ENCODE measurements around the gene MTA2.
"Not testable (repeated sequence)": the region's sequence is repeated elsewhere in the genome, so short reads cannot be mapped to it uniquely, and the experiment has no call there.

The MTA2 gene

GRCh38 chr11:62588966-62589637, 12.6 kb downstream of the MTA2 start:
- H3K4me1 ChIP-seq (ENCODE audit: insufficient read depth, low read length) = peaks cover 10% of the 10 kb centered on the region; the same call in 1 of the 2 replicates
- 0 out of 2 replicates have a peak overlapping the region, but pooled peaks have one; percentile 4 for H3K4me3 ChIP-seq (ENCODE audit: low read length)
- no peaks in the 10 kb centered on the region for H3K9me3 ChIP-seq (ENCODE audit: insufficient read depth, low read depth, low read length)
- H3K27ac ChIP-seq (ENCODE audit: low read depth, low read length) = no peak overlapping the region
- 79% methylated on average over 18 of the region's 18 CpGs for WGBS
- H3K9ac ChIP-seq (ENCODE audit: low read depth, low read length) = no peak overlapping the region
- H3K27me3 ChIP-seq (ENCODE audit: insufficient read depth, low read length) = no peaks in the 10 kb centered on the region
- H3K36me3 ChIP-seq (ENCODE audit: insufficient read depth, low read length) = peaks cover 44% of the 10 kb centered on the region

DNA sequence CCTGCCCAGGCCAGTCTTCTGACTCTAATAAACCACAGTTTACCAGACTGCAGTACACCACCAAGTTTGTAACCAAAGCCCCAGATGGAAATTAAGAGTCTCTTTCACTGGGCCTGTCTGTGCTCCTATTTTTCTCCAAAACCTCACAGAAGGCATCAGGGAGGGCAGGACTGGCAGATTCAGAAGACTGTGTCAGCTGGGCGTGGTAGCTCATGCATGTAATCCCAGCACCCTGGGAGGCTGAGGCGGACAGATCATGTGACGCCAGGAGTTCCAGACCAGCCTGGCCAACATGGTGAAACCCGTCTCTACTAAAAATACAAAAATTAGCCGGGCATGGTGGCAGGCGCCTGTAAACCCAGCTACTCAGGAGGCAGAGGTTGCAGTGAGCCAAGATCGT, 16.3 kb downstream of the MTA2 start:
- H3K9me3 ChIP-seq (ENCODE audit: insufficient read depth, low read depth, low read length); H3K9ac ChIP-seq (ENCODE audit: low read depth, low read length); H3K4me1 ChIP-seq (ENCODE audit: insufficient read depth, low read length); H3K4me3 ChIP-seq (ENCODE audit: low read length); H3K27me3 ChIP-seq (ENCODE audit: insufficient read depth, low read length); H3K27ac ChIP-seq (ENCODE audit: low read depth, low read length): not testable (repeated sequence)
- 95% methylated on average over 7 of the region's 7 CpGs for WGBS
- H3K36me3 ChIP-seq (ENCODE audit: insufficient read depth, low read length) = peaks cover 59% of the 10 kb centered on the region

GRCh38 chr11:62581735-62582134, 19.9 kb downstream of the MTA2 start:
- peaks cover 65% of the 10 kb centered on the region for H3K36me3 ChIP-seq (ENCODE audit: insufficient read depth, low read length)
- not testable (repeated sequence) for H3K4me3 ChIP-seq (ENCODE audit: low read length)

GRCh38 chr11:62580959-62581715, 20.5 kb downstream of the MTA2 start:
- Histone ChIP-seq H3K4me3 (ENCODE audit: low read length) (no peak overlapping the region), H3K9ac (ENCODE audit: low read depth, low read length) (no peak overlapping the region), H3K27ac (ENCODE audit: low read depth, low read length) (no peak overlapping the region), H3K4me1 (ENCODE audit: insufficient read depth, low read length) (no peaks in the 10 kb centered on the region), H3K36me3 (ENCODE audit: insufficient read depth, low read length) (peaks cover 68% of the 10 kb centered on the region), H3K9me3 (ENCODE audit: insufficient read depth, low read depth, low read length) (no peaks in the 10 kb centered on the region), H3K27me3 (ENCODE audit: insufficient read depth, low read length) (no peaks in the 10 kb centered on the region)
- WGBS = 95% methylated on average over 18 of the region's 18 CpGs

More at GRCh38 chr11:62581735-62582134, 19.9 kb downstream of the MTA2 start:
- H3K27me3 ChIP-seq (ENCODE audit: insufficient read depth, low read length); H3K4me1 ChIP-seq (ENCODE audit: insufficient read depth, low read length); H3K9me3 ChIP-seq (ENCODE audit: insufficient read depth, low read depth, low read length); H3K27ac ChIP-seq (ENCODE audit: low read depth, low read length); H3K9ac ChIP-seq (ENCODE audit: low read depth, low read length): not testable (repeated sequence)
- WGBS = 97% methylated on average over 4 of the region's 4 CpGs

GRCh38 chr11:62579252-62579651, 22.4 kb downstream of the MTA2 start:
- Histone ChIP-seq H3K4me3 (ENCODE audit: low read length) (no peak overlapping the region), H3K36me3 (ENCODE audit: insufficient read depth, low read length) (peaks cover 65% of the 10 kb centered on the region), H3K27me3 (ENCODE audit: insufficient read depth, low read length) (no peaks in the 10 kb centered on the region), H3K9me3 (ENCODE audit: insufficient read depth, low read depth, low read length) (no peaks in the 10 kb centered on the region), H3K9ac (ENCODE audit: low read depth, low read length) (no peak overlapping the region), H3K4me1 (ENCODE audit: insufficient read depth, low read length) (peaks cover 9% of the 10 kb centered on the region; the same call in 1 of the 2 replicates), H3K27ac (ENCODE audit: low read depth, low read length) (no peak overlapping the region)
- 95% methylated on average over 2 of the region's 2 CpGs for WGBS

DNA sequence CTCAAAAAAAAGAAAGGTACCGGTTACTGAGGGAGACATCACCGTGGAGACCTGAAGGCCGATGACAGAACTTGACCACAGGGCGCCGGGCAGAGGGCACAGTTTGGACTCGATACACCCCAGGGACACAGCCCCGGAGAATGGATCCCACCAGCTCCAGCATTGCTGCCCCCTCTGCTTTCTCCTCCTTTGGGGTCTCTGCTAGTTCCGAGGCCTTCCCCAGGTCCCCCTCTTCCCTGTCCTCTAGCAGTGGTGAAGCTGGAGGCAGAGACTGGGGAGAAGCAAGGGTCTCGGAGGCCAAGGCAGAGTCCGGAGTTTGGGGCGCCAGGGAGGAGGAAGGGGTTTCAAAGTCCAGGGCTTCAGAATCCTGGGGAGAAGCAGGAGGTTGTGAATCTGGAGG, 23.1 kb downstream of the MTA2 start:
- H3K4me3 ChIP-seq (ENCODE audit: low read length) = no peak overlapping the region
- H3K9ac ChIP-seq (ENCODE audit: low read depth, low read length) = no peak overlapping the region
- H3K36me3 ChIP-seq (ENCODE audit: insufficient read depth, low read length) = peaks cover 58% of the 10 kb centered on the region
- 97% methylated on average over 11 of the region's 11 CpGs for WGBS
- no peaks in the 10 kb centered on the region for H3K27me3 ChIP-seq (ENCODE audit: insufficient read depth, low read length)
- peaks cover 9% of the 10 kb centered on the region; the same call in 1 of the 2 replicates for H3K4me1 ChIP-seq (ENCODE audit: insufficient read depth, low read length)
- H3K9me3 ChIP-seq (ENCODE audit: insufficient read depth, low read depth, low read length) = no peaks in the 10 kb centered on the region
- no peak overlapping the region for H3K27ac ChIP-seq (ENCODE audit: low read depth, low read length)

GRCh38 chr11:62577046-62577714, 24.5 kb downstream of the MTA2 start:
- Histone ChIP-seq H3K4me3 (ENCODE audit: low read length) (no peak overlapping the region), H3K4me1 (ENCODE audit: insufficient read depth, low read length) (peaks cover 13% of the 10 kb centered on the region; the same call in 1 of the 2 replicates), H3K36me3 (ENCODE audit: insufficient read depth, low read length) (peaks cover 58% of the 10 kb centered on the region), H3K9me3 (ENCODE audit: insufficient read depth, low read depth, low read length) (no peaks in the 10 kb centered on the region), H3K27ac (ENCODE audit: low read depth, low read length) (no peak overlapping the region), H3K9ac (ENCODE audit: low read depth, low read length) (no peak overlapping the region), H3K27me3 (ENCODE audit: insufficient read depth, low read length) (no peaks in the 10 kb centered on the region)
- WGBS = 95% methylated on average over 12 of the region's 12 CpGs

GRCh38 chr11:62575837-62576236, 25.8 kb downstream of the MTA2 start:
- Histone ChIP-seq H3K36me3 (ENCODE audit: insufficient read depth, low read length) (peaks cover 60% of the 10 kb centered on the region), H3K27ac (ENCODE audit: low read depth, low read length) (no peak overlapping the region), H3K4me3 (ENCODE audit: low read length) (no peak overlapping the region), H3K27me3 (ENCODE audit: insufficient read depth, low read length) (no peaks in the 10 kb centered on the region), H3K9me3 (ENCODE audit: insufficient read depth, low read depth, low read length) (no peaks in the 10 kb centered on the region), H3K9ac (ENCODE audit: low read depth, low read length) (no peak overlapping the region), H3K4me1 (ENCODE audit: insufficient read depth, low read length) (peaks cover 24% of the 10 kb centered on the region; the same call in 1 of the 2 replicates)
- WGBS = 92% methylated on average over 14 of the region's 14 CpGs

GRCh38 chr11:62575156-62575555, 26.5 kb downstream of the MTA2 start:
- no peak overlapping the region for H3K27ac ChIP-seq (ENCODE audit: low read depth, low read length)

DNA sequence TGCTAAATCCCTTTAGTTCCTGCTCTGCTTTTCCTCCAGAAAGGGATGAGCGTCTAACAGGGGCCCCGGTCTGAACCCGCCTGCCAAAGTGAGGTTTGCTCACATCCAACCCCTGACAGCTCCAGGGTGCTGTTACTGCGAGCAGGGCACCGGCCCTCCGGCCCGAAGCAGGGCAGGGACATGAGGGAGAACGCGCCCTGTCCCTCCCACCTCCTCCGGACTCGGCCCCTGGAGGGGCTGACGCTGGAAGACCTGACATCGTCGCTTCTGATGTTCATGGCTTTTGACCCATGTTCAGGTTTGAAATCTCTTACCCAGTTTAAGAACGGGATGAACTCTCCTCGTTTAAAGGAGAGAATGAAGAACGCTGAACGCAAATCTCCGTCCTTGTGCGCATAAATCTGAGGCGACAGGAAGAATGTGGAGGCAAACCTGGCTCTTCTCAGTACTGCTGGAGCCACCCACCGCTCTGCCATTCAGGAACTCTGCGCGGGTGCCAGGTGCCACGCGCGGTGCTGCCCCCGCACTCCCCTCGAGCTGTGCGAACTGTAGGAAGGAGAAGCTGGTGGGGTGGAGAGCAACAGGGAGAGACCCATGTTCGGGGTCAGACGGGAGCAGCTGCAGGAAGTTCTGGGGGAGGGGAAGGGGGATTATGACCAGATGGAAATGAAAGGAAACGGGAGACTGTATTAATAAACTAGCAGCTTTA, 27.1 kb downstream of the MTA2 start:
- H3K9me3 ChIP-seq (ENCODE audit: insufficient read depth, low read depth, low read length) = no peaks in the 10 kb centered on the region

More at GRCh38 chr11:62575156-62575555, 26.5 kb downstream of the MTA2 start:
- Histone ChIP-seq H3K4me3 (ENCODE audit: low read length) (peak overlapping the region; percentile 92), H3K4me1 (ENCODE audit: insufficient read depth, low read length) (peaks cover 24% of the 10 kb centered on the region; the same call in 1 of the 2 replicates), H3K9me3 (ENCODE audit: insufficient read depth, low read depth, low read length) (no peaks in the 10 kb centered on the region), H3K9ac (ENCODE audit: low read depth, low read length) (peak overlapping the region; percentile 92), H3K27me3 (ENCODE audit: insufficient read depth, low read length) (no peaks in the 10 kb centered on the region), H3K36me3 (ENCODE audit: insufficient read depth, low read length) (peaks cover 64% of the 10 kb centered on the region)
- 79% methylated on average over 17 of the region's 17 CpGs for WGBS

More for the DNA sequence above, 27.1 kb downstream of the MTA2 start:
- peak overlapping the region; percentile 92 for H3K9ac ChIP-seq (ENCODE audit: low read depth, low read length)
- peak overlapping the region; percentile 92 for H3K4me3 ChIP-seq (ENCODE audit: low read length)
- peak overlapping the region; percentile 63 for H3K27ac ChIP-seq (ENCODE audit: low read depth, low read length)
- peaks cover 24% of the 10 kb centered on the region; the same call in 1 of the 2 replicates for H3K4me1 ChIP-seq (ENCODE audit: insufficient read depth, low read length)
- no peaks in the 10 kb centered on the region for H3K27me3 ChIP-seq (ENCODE audit: insufficient read depth, low read length)
- 11% methylated on average over 33 of the region's 33 CpGs for WGBS
- peaks cover 64% of the 10 kb centered on the region for H3K36me3 ChIP-seq (ENCODE audit: insufficient read depth, low read length)

Measured in HUES64 (cell line).